HG02943 (cell line): Measurements from ENCODE around the gene GART.

Source experiments
- ATAC-seq: cut with Tn5 transposase; IDR thresholded peaks from one replicate; pipeline ENCODE4 v1.9.1; 2021; ENCODE audit warnings: mild to moderate bottlenecking, low read depth, moderate library complexity; ENCODE audit not compliant: unreplicated experiment

The GART gene

GRCh38 chr21:33554236-33554981, 12.5 kb upstream of the GART start:
- no peak for ATAC-seq

GRCh38 chr21:33552999-33553598, 11.2 kb upstream of the GART start:
- ATAC-seq: no peak

- no peak for ATAC-seq
These were observed 10.4 kb upstream of the GART start for GRCh38 chr21:33552093-33552998.

- ATAC-seq: no peak
These were observed 9.7 kb upstream of the GART start for GRCh38 chr21:33551664-33552063.

- ATAC-seq: no peak
These were observed 9.1 kb upstream of the GART start for GRCh38 chr21:33550772-33551660.

- no peak for ATAC-seq
These were observed 8.2 kb upstream of the GART start for GRCh38 chr21:33549848-33550771.

- ATAC-seq: no peak
These were observed 4.2 kb upstream of the GART start for GRCh38 chr21:33546086-33546485.

- no peak for ATAC-seq
These were observed 2.7 kb upstream of the GART start for GRCh38 chr21:33544451-33545195.

- ATAC-seq: no peak
These were observed 1.7 kb upstream of the GART start for GRCh38 chr21:33543505-33544129.

- ATAC-seq: peak; percentile 96
These were observed 955 bp upstream of the GART start, which contains the start of gene SON for GRCh38 chr21:33542640-33543504. Gene SON (plus strand): TSS chr21:33543038. CDS start chr21:33543093, 55 bp downstream.

- ATAC-seq: no peak
These were observed 709 bp downstream of the GART start for GRCh38 chr21:33541105-33541711.

- ATAC-seq: no peak
These were observed 1.2 kb downstream of the GART start for GRCh38 chr21:33540711-33541104.

- no peak for ATAC-seq
These were observed 2.3 kb downstream of the GART start for GRCh38 chr21:33539616-33540015.

- no peak for ATAC-seq
These were observed 4.7 kb downstream of the GART start for GRCh38 chr21:33537212-33537611.

- ATAC-seq: no peak
These were observed 10.9 kb downstream of the GART start for GRCh38 chr21:33531007-33531406.

GRCh38 chr21:33522953-33523349, 19.0 kb downstream of the GART start:
- ATAC-seq: no peak
